GM12865 (cell line): Measurements from ENCODE around the gene NTRK2.

Experiments
- DNase-seq: peaks from one replicate; pipeline ENCODE4 v3.0.0; 2010; ENCODE audit warnings: low read depth
- H3K4me3 ChIP-seq: 2 replicates; pipeline ENCODE4 v1.5.1; 2011; ENCODE audit warnings: mild to moderate bottlenecking, low read depth, low read length, control low read depth
- CTCF ChIP-seq: IDR thresholded peaks from 2 replicates; pipeline ENCODE4 v1.5.1; 2011; ENCODE audit warnings: low read length, control low read depth, low read depth, inconsistent platforms; ENCODE audit not compliant: insufficient read depth; ENCODE audit errors: missing control alignments

The NTRK2 gene

DNA sequence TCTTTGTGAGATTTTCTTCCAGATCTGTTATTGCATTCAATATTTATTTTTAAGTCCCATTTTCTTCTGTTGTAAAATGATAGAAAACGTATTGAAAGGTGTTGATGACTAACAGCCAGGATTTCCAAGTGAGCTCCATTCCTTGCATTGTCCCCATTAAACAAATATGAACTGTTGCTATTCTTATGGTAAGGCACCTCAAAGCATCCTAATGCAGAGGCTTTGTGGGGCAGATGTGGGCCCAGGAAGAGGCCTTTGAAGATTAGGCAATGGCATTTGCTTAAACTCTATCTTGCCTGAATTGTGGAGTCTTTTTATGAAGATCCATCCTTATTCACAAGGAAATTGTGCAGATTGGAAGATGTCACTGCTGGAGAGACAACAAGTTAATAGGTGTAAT is 38.9 kb downstream of the NTRK2 start:
- no peak for TF ChIP-seq CTCF
- no peak for DNase-seq
- H3K4me3 ChIP-seq: no peak overlapping the region

- TF ChIP-seq CTCF: no peak
- H3K4me3 ChIP-seq: no peak overlapping the region
Measured at GRCh38 chr9:84709056-84709455, 39.5 kb downstream of the NTRK2 start.

GRCh38 chr9:84710701-84711397 is 41.3 kb downstream of the NTRK2 start:
- H3K4me3 ChIP-seq: no peak overlapping the region
- no peak for TF ChIP-seq CTCF
- DNase-seq: no peak

More at GRCh38 chr9:84709056-84709455, 39.5 kb downstream of the NTRK2 start:
- DNase-seq: no peak

GRCh38 chr9:84711398-84711777 is 41.9 kb downstream of the NTRK2 start:
- DNase-seq: no peak
- TF ChIP-seq CTCF: no peak
- H3K4me3 ChIP-seq: no peak overlapping the region

DNA sequence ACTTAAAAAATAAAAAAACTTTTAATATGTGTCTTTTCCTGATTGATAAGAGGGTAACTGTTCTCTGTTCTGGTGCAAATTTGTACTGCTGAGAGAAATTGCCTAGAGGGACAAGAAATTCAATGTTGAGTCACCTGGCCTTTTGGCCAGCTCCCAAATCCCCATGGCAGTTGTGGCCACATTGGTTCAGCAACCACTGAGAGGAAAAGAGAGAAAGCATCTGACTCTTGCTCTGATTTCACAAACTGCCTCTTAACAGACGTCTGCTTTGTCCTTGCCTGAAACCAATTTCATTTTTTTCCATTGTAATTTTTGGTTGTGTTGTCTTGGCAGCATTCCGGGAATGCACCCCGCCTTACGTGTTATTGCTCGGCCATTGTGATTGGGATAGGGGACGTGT is 42.4 kb downstream of the NTRK2 start:
- H3K4me3 ChIP-seq: no peak overlapping the region
- no peak for TF ChIP-seq CTCF
- DNase-seq: peak; percentile 33

DNA sequence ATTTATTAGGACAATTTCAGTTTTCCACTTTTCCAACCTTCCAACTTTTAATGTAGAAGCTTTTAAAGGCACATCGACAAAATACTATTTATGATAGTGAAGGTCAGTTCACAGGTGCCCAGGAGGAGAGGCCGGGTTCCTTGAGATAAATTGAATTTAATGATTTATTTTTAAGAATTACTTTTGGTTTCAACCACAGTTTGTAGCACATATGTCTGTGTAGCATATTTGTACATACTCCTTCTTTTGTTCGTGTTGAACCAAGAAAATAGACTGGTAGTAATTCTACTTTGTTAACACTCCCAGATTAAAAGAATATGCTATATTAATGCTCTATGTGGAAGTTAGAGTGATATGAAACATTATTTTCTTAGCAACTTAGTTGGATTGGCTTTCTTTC is 46.7 kb downstream of the NTRK2 start:
- H3K4me3 ChIP-seq: no peak overlapping the region
- no peak for TF ChIP-seq CTCF
- DNase-seq: no peak

GRCh38 chr9:84718476-84718875 is 48.9 kb downstream of the NTRK2 start:
- TF ChIP-seq CTCF: no peak
- no peak for DNase-seq
- H3K4me3 ChIP-seq: no peak overlapping the region
